Naive thymus-derived CD4-positive, alpha-beta T cell (primary cell): ENCODE measurements around the gene PHACTR1. TPM values are rescaled to one million over a fixed set of nuclear protein-coding genes. Genes with fewer than 3 reads are reported as not detected.
A peak's percentile ranks its signal among the peaks of the same experiment; 100 is the strongest.

Source experiments
- ATAC-seq: fragments of 150-1000 bp; cut with Tn5 transposase; 2 replicates; pipeline ENCODE4 v1.10.0; 2021; ENCODE audit warnings: mild to moderate bottlenecking, moderate library complexity
- CTCF ChIA-PET: fragments of 350-600 bp; sonication (Branson Sonifier 250); formaldehyde crosslinking; loops from one replicate; lab custom pipeline; 2021; ENCODE audit warnings: antibody characterized with exemption; lab: Charles Lee
- POLR2A ChIA-PET: fragments of 350-600 bp; sonication (Branson Sonifier 250); formaldehyde crosslinking; loops from one replicate; lab custom pipeline; 2021; ENCODE audit warnings: antibody characterized with exemption, inconsistent platforms; lab: Charles Lee
- DNase-seq, 9 donors: peaks; one replicate each; pipeline versions ENCODE4 v3.0.0 to v3.0.0-alpha.2; 2020 to 2022; ENCODE audit warnings: mixed read lengths in 1 of 9
- H3K27ac ChIP-seq: one replicate; pipeline ENCODE4 v1.7.0; 2013; ENCODE audit warnings: mild to moderate bottlenecking, low read depth, low read length, moderate library complexity
- H3K27me3 ChIP-seq, 2 donors: one replicate each; pipeline ENCODE4 v1.7.0; 2013; ENCODE audit warnings: low read length in 2 of 2, mild to moderate bottlenecking in 2 of 2, moderate library complexity in 2 of 2; ENCODE audit not compliant: control insufficient read depth in 2 of 2, insufficient read depth in 2 of 2
- H3K36me3 ChIP-seq, 3 experiments: 1 replicate in 2 of 3; 2 replicates in 1 of 3; pipeline ENCODE4 v1.7.0; 2013; ENCODE audit warnings: low read length in 3 of 3, mild to moderate bottlenecking in 3 of 3, moderate library complexity in 1 of 3; ENCODE audit not compliant: insufficient read depth in 3 of 3, control insufficient read depth in 2 of 3
- H3K4me1 ChIP-seq, 2 donors: one replicate each; pipeline ENCODE4 v1.7.0; 2013; ENCODE audit warnings: low read length in 2 of 2, mild to moderate bottlenecking in 2 of 2, moderate library complexity in 1 of 2; ENCODE audit not compliant: control insufficient read depth in 2 of 2, insufficient read depth in 2 of 2
- H3K4me3 ChIP-seq: 2 replicates; pipeline ENCODE4 v1.7.0; 2013; ENCODE audit warnings: mild to moderate bottlenecking, low read length
- H3K9me3 ChIP-seq, 3 experiments: 1 replicate in 2 of 3; 2 replicates in 1 of 3; pipeline ENCODE4 v1.7.0; 2013; ENCODE audit warnings: low read length in 3 of 3; ENCODE audit not compliant: control insufficient read depth in 2 of 3
- H3K27ac Mint-ChIP-seq, 9 donors: one replicate each; pipeline ENCODE4 v1.8.0; 2020 to 2022; ENCODE audit warnings: mixed read lengths in 9 of 9, mild to moderate bottlenecking in 8 of 9, moderate library complexity in 5 of 9, inconsistent platforms in 2 of 9
- H3K27me3 Mint-ChIP-seq, 5 donors: one replicate each; pipeline ENCODE4 v1.8.0; 2021 to 2022; ENCODE audit warnings: mixed read lengths in 5 of 5, mild to moderate bottlenecking in 1 of 5
- H3K36me3 Mint-ChIP-seq, 5 donors: one replicate each; pipeline ENCODE4 v1.8.0; 2020 to 2022; ENCODE audit warnings: mixed read lengths in 5 of 5, mild to moderate bottlenecking in 3 of 5, inconsistent platforms in 1 of 5
- H3K4me1 Mint-ChIP-seq, 7 donors: one replicate each; pipeline ENCODE4 v1.8.0; 2020 to 2022; ENCODE audit warnings: mixed read lengths in 7 of 7, mild to moderate bottlenecking in 3 of 7, inconsistent platforms in 1 of 7
- H3K4me3 Mint-ChIP-seq, 10 donors: one replicate each; pipeline ENCODE4 v1.8.0; 2020 to 2022; ENCODE audit warnings: mild to moderate bottlenecking in 10 of 10, mixed read lengths in 10 of 10, moderate library complexity in 6 of 10, inconsistent platforms in 2 of 10
- H3K9me3 Mint-ChIP-seq, 11 donors: one replicate each; pipeline ENCODE4 v1.8.0; 2020 to 2022; ENCODE audit warnings: mixed read lengths in 11 of 11, mild to moderate bottlenecking in 4 of 11, inconsistent platforms in 1 of 11, moderate library complexity in 1 of 11
- intact Hi-C, 2 donors: fragments of 100-400 bp; cut with micrococcal nuclease; formaldehyde crosslinking; loops; one replicate each; pipeline ENCODE4 v1.15.1; 2023
- polyA plus RNA-seq, 2 donors: library from polyadenylated mRNA; unstranded; fragments of 300-500 nt; fragmentation: Illumina TruSeq; gene quantifications; one replicate each; pipeline ENCODE4 v1.2.3, GENCODE V29; 2021
- total RNA-seq, 6 experiments: library from RNA in 5 of 6; stranded (reverse) in 5 of 6; gene quantifications; 1 replicate in 5 of 6; 2 replicates in 1 of 6; pipeline ENCODE4 v1.2.3 and lab custom pipeline; 2021 to 2026

The PHACTR1 gene
- total and polyA plus RNA-seq, 7 experiments from 2014 or later: 0.18 to 43.1 (median 0.62) TPM

GRCh38 chr6:12916006-12916405 is 199.4 kb downstream of the PHACTR1 start:
- H3K36me3 ChIP-seq: no peaks in the 10 kb centered on the region
- peak; percentile 42 for ATAC-seq
- H3K4me3 ChIP-seq: no peak overlapping the region
- no peaks in the 10 kb centered on the region for H3K9me3 Mint-ChIP-seq
- no peak overlapping the region for H3K4me3 Mint-ChIP-seq
- no peak overlapping the region for H3K27ac ChIP-seq
- no peak for DNase-seq
- peaks cover 5 to 20% (median 7%) of the 10 kb centered on the region in 5 donors for H3K27me3 Mint-ChIP-seq
- no peaks in the 10 kb centered on the region for H3K36me3 Mint-ChIP-seq
- peaks cover 0 to 3% (median 0%) of the 10 kb centered on the region in 7 donors for H3K4me1 Mint-ChIP-seq
- POLR2A ChIA-PET: interaction anchor here (0.6 kb wide), 1 partner anchor 14 kb away, joined by 4 read pairs; no protein-coding TSS in a partner anchor
- intact Hi-C loops: no loop called here
- peaks cover 0 to 11% of the 10 kb centered on the region in 2 donors for H3K27me3 ChIP-seq
- CTCF ChIA-PET: no interaction called here
- no peaks in the 10 kb centered on the region for H3K4me1 ChIP-seq
- no peak overlapping the region for H3K27ac Mint-ChIP-seq
- no peaks in the 10 kb centered on the region for H3K9me3 ChIP-seq

GRCh38 chr6:12916420-12917136 is 200.0 kb downstream of the PHACTR1 start:
- Mint-ChIP-seq H3K4me1 (peaks cover 0 to 3% (median 0%) of the 10 kb centered on the region in 7 donors), H3K9me3 (no peaks in the 10 kb centered on the region), H3K27ac (peak overlapping the region in 1 of 9 donors; percentile 2), H3K36me3 (no peaks in the 10 kb centered on the region), H3K27me3 (peaks cover 5 to 21% (median 10%) of the 10 kb centered on the region in 5 donors), H3K4me3 (no peak overlapping the region)
- CTCF ChIA-PET: no interaction called here
- no peaks in the 10 kb centered on the region for H3K36me3 ChIP-seq
- no peaks in the 10 kb centered on the region for H3K9me3 ChIP-seq
- no peak overlapping the region for H3K4me3 ChIP-seq
- POLR2A ChIA-PET: no interaction called here
- DNase-seq (no peak), ATAC-seq (no peak)
- intact Hi-C loops: no loop called here
- no peak overlapping the region for H3K27ac ChIP-seq
- peaks cover 0 to 11% of the 10 kb centered on the region in 2 donors for H3K27me3 ChIP-seq
- H3K4me1 ChIP-seq: no peaks in the 10 kb centered on the region

GRCh38 chr6:12921467-12921866 is 204.9 kb downstream of the PHACTR1 start:
- POLR2A ChIA-PET: no interaction called here
- peaks cover 14 to 26% (median 18%) of the 10 kb centered on the region in 5 donors for H3K27me3 Mint-ChIP-seq
- no peaks in the 10 kb centered on the region for H3K4me1 ChIP-seq
- peaks cover 0 to 2% (median 0%) of the 10 kb centered on the region in 11 donors for H3K9me3 Mint-ChIP-seq
- ATAC-seq: no peak
- no peaks in the 10 kb centered on the region for H3K36me3 Mint-ChIP-seq
- DNase-seq: no peak
- H3K27me3 ChIP-seq: peaks cover 0 to 11% of the 10 kb centered on the region in 2 donors
- peaks cover 0 to 1% (median 0%) of the 10 kb centered on the region in 7 donors for H3K4me1 Mint-ChIP-seq
- no peak overlapping the region for H3K27ac ChIP-seq
- H3K36me3 ChIP-seq: no peaks in the 10 kb centered on the region
- H3K4me3 ChIP-seq: no peak overlapping the region
- H3K27ac Mint-ChIP-seq: no peak overlapping the region
- H3K9me3 ChIP-seq: no peaks in the 10 kb centered on the region
- H3K4me3 Mint-ChIP-seq: no peak overlapping the region
- intact Hi-C loops: no loop called here
- CTCF ChIA-PET: no interaction called here

- no peak for ATAC-seq
- H3K36me3 Mint-ChIP-seq: no peaks in the 10 kb centered on the region
- H3K36me3 ChIP-seq: no peaks in the 10 kb centered on the region
- ChIA-PET POLR2A (no interaction called here), CTCF (no interaction called here)
- no peak overlapping the region for H3K4me3 Mint-ChIP-seq
- H3K9me3 ChIP-seq: no peaks in the 10 kb centered on the region
- H3K27ac Mint-ChIP-seq: no peak overlapping the region
- peaks cover 9 to 34% (median 22%) of the 10 kb centered on the region in 5 donors for H3K27me3 Mint-ChIP-seq
- peaks cover 0 to 11% of the 10 kb centered on the region in 2 donors for H3K27me3 ChIP-seq
- H3K4me1 Mint-ChIP-seq: no peaks in the 10 kb centered on the region
- intact Hi-C loops: no loop called here
- DNase-seq: no peak
- no peaks in the 10 kb centered on the region for H3K4me1 ChIP-seq
- H3K27ac ChIP-seq: no peak overlapping the region
- peaks cover 0 to 2% (median 0%) of the 10 kb centered on the region in 11 donors for H3K9me3 Mint-ChIP-seq
- no peak overlapping the region for H3K4me3 ChIP-seq
These were observed 207.2 kb downstream of the PHACTR1 start for GRCh38 chr6:12923644-12924235.

GRCh38 chr6:12924911-12925310 is 208.3 kb downstream of the PHACTR1 start:
- H3K36me3 Mint-ChIP-seq: no peaks in the 10 kb centered on the region
- Histone ChIP-seq H3K27ac (no peak overlapping the region), H3K36me3 (no peaks in the 10 kb centered on the region), H3K27me3 (peaks cover 0 to 8% of the 10 kb centered on the region in 2 donors), H3K9me3 (no peaks in the 10 kb centered on the region), H3K4me1 (no peaks in the 10 kb centered on the region), H3K4me3 (no peak overlapping the region)
- no peak overlapping the region for H3K4me3 Mint-ChIP-seq
- ATAC-seq (no peak), DNase-seq (no peak)
- H3K27ac Mint-ChIP-seq: no peak overlapping the region
- ChIA-PET POLR2A (no interaction called here), CTCF (no interaction called here)
- H3K4me1 Mint-ChIP-seq: no peaks in the 10 kb centered on the region
- peaks cover 15 to 36% (median 28%) of the 10 kb centered on the region in 5 donors for H3K27me3 Mint-ChIP-seq
- peaks cover 0 to 2% (median 0%) of the 10 kb centered on the region in 11 donors for H3K9me3 Mint-ChIP-seq
- intact Hi-C loops: no loop called here

GRCh38 chr6:12927746-12928145 is 211.2 kb downstream of the PHACTR1 start:
- Histone ChIP-seq H3K27ac (no peak overlapping the region), H3K4me1 (no peaks in the 10 kb centered on the region), H3K9me3 (no peaks in the 10 kb centered on the region), H3K4me3 (no peak overlapping the region), H3K27me3 (no peaks in the 10 kb centered on the region), H3K36me3 (no peaks in the 10 kb centered on the region)
- CTCF ChIA-PET: no interaction called here
- Mint-ChIP-seq H3K4me1 (no peaks in the 10 kb centered on the region), H3K4me3 (no peak overlapping the region), H3K27ac (no peak overlapping the region), H3K27me3 (peaks cover 19 to 34% (median 20%) of the 10 kb centered on the region in 5 donors), H3K9me3 (peaks cover 0 to 2% (median 0%) of the 10 kb centered on the region in 11 donors), H3K36me3 (no peaks in the 10 kb centered on the region)
- POLR2A ChIA-PET: no interaction called here
- intact Hi-C loops: no loop called here
- DNase-seq (no peak), ATAC-seq (no peak)
